HUES64 (cell line): Measurements from ENCODE around the gene SGPP1.
"Not testable (repeated sequence)": the region's sequence is repeated elsewhere in the genome, so short reads cannot be mapped to it uniquely, and the experiment has no call there.

Source experiments
- H3K27ac ChIP-seq: 2 replicates; pipeline ENCODE4 v1.7.0; 2013; ENCODE audit warnings: low read depth, low read length, inconsistent platforms
- H3K27me3 ChIP-seq: 2 replicates; pipeline ENCODE4 v1.6.1; 2013; ENCODE audit warnings: mild to moderate bottlenecking, low read length; ENCODE audit not compliant: insufficient read depth
- H3K36me3 ChIP-seq: 2 replicates; pipeline ENCODE4 v1.6.1; 2013; ENCODE audit warnings: mild to moderate bottlenecking, low read length; ENCODE audit not compliant: insufficient read depth
- H3K4me1 ChIP-seq: 2 replicates; pipeline ENCODE4 v1.6.1; 2013; ENCODE audit warnings: mild to moderate bottlenecking, low read length, moderate library complexity; ENCODE audit not compliant: insufficient read depth
- H3K4me3 ChIP-seq: 2 replicates; pipeline ENCODE4 v1.5.1; 2013; ENCODE audit warnings: mild to moderate bottlenecking, low read length, moderate library complexity
- H3K9ac ChIP-seq: 2 replicates; pipeline ENCODE4 v1.6.1; 2013; ENCODE audit warnings: mild to moderate bottlenecking, low read depth, low read length
- H3K9me3 ChIP-seq: 2 replicates; pipeline ENCODE4 v1.6.1; 2013; ENCODE audit warnings: low read depth, low read length; ENCODE audit not compliant: insufficient read depth
- WGBS: fragments of 150-250, 120-280 bp; methylation state at CpG from one replicate; pipeline ENCODE4 v1.1.7; 2013; ENCODE audit warnings: missing lambda C conversion rate; 5-methylcytosine and 5-hydroxymethylcytosine counted together

Gene SGPP1

GRCh38 chr14:63672417-63673180 lies 55.3 kb downstream of the SGPP1 start:
- 88% methylated on average over 7 of the region's 7 CpGs for WGBS
- H3K36me3 ChIP-seq = no peaks in the 10 kb centered on the region
- no peaks in the 10 kb centered on the region for H3K4me1 ChIP-seq
- no peak overlapping the region for H3K4me3 ChIP-seq
- no peaks in the 10 kb centered on the region for H3K9me3 ChIP-seq
- H3K27me3 ChIP-seq = no peaks in the 10 kb centered on the region
- H3K9ac ChIP-seq = no peak overlapping the region
- no peak overlapping the region for H3K27ac ChIP-seq

GRCh38 chr14:63671987-63672386 lies 55.9 kb downstream of the SGPP1 start:
- Histone ChIP-seq H3K9me3 (no peaks in the 10 kb centered on the region), H3K9ac (no peak overlapping the region), H3K4me1 (no peaks in the 10 kb centered on the region), H3K27ac (no peak overlapping the region), H3K4me3 (no peak overlapping the region), H3K27me3 (no peaks in the 10 kb centered on the region), H3K36me3 (no peaks in the 10 kb centered on the region)
- WGBS = 79% methylated on average over 3 of the region's 3 CpGs

GRCh38 chr14:63670692-63671091 lies 57.2 kb downstream of the SGPP1 start:
- H3K4me1 ChIP-seq = no peaks in the 10 kb centered on the region
- no peaks in the 10 kb centered on the region for H3K36me3 ChIP-seq
- H3K9me3 ChIP-seq = no peaks in the 10 kb centered on the region
- no peak overlapping the region for H3K27ac ChIP-seq
- H3K4me3 ChIP-seq = no peak overlapping the region
- H3K9ac ChIP-seq = no peak overlapping the region
- no peaks in the 10 kb centered on the region for H3K27me3 ChIP-seq

GRCh38 chr14:63666335-63666734 lies 61.5 kb downstream of the SGPP1 start:
- no peaks in the 10 kb centered on the region for H3K4me1 ChIP-seq
- H3K27me3 ChIP-seq = no peaks in the 10 kb centered on the region
- no peaks in the 10 kb centered on the region for H3K36me3 ChIP-seq
- H3K27ac ChIP-seq = no peak overlapping the region
- WGBS = 97% methylated on average over 1 of the region's 1 CpG
- H3K9ac ChIP-seq = no peak overlapping the region
- no peaks in the 10 kb centered on the region for H3K9me3 ChIP-seq
- H3K4me3 ChIP-seq = no peak overlapping the region

- no peaks in the 10 kb centered on the region for H3K27me3 ChIP-seq
- H3K27ac ChIP-seq = no peak overlapping the region
- H3K9ac ChIP-seq = no peak overlapping the region
- H3K4me3 ChIP-seq = no peak overlapping the region
- 93% methylated on average over 12 of the region's 12 CpGs for WGBS
- no peaks in the 10 kb centered on the region for H3K9me3 ChIP-seq
- H3K36me3 ChIP-seq = no peaks in the 10 kb centered on the region
- H3K4me1 ChIP-seq = no peaks in the 10 kb centered on the region
These were observed 64.2 kb downstream of the SGPP1 start for GRCh38 chr14:63663428-63664341.

GRCh38 chr14:63662776-63663175 lies 65.1 kb downstream of the SGPP1 start:
- Histone ChIP-seq H3K4me3 (no peak overlapping the region), H3K36me3 (no peaks in the 10 kb centered on the region)
- WGBS = 93% methylated on average over 8 of the region's 8 CpGs

GRCh38 chr14:63661881-63662280 lies 66.0 kb downstream of the SGPP1 start:
- 94% methylated on average over 10 of the region's 10 CpGs for WGBS
- not testable (repeated sequence) for H3K4me3 ChIP-seq, H3K27ac ChIP-seq, H3K9ac ChIP-seq, H3K36me3 ChIP-seq, H3K27me3 ChIP-seq, H3K9me3 ChIP-seq, H3K4me1 ChIP-seq

More at GRCh38 chr14:63662776-63663175, 65.1 kb downstream of the SGPP1 start:
- Histone ChIP-seq H3K9me3 (no peaks in the 10 kb centered on the region), H3K27ac (no peak overlapping the region), H3K27me3 (no peaks in the 10 kb centered on the region), H3K4me1 (no peaks in the 10 kb centered on the region), H3K9ac (no peak overlapping the region)

- Histone ChIP-seq H3K9me3 (no peaks in the 10 kb centered on the region), H3K9ac (no peak overlapping the region)
- 94% methylated on average over 4 of the region's 4 CpGs for WGBS
These were observed 68.1 kb downstream of the SGPP1 start for GRCh38 chr14:63659726-63660125.

GRCh38 chr14:63656194-63656593 lies 71.7 kb downstream of the SGPP1 start:
- no peaks in the 10 kb centered on the region for H3K9me3 ChIP-seq
- no peaks in the 10 kb centered on the region for H3K4me1 ChIP-seq
- 95% methylated on average over 3 of the region's 4 CpGs for WGBS
- no peaks in the 10 kb centered on the region for H3K36me3 ChIP-seq
- no peak overlapping the region for H3K9ac ChIP-seq
- no peaks in the 10 kb centered on the region for H3K27me3 ChIP-seq
- no peak overlapping the region for H3K4me3 ChIP-seq
- H3K27ac ChIP-seq = no peak overlapping the region

More at GRCh38 chr14:63659726-63660125, 68.1 kb downstream of the SGPP1 start:
- H3K4me3 ChIP-seq = no peak overlapping the region
- no peaks in the 10 kb centered on the region for H3K27me3 ChIP-seq
- H3K36me3 ChIP-seq = no peaks in the 10 kb centered on the region
- no peaks in the 10 kb centered on the region for H3K4me1 ChIP-seq
- no peak overlapping the region for H3K27ac ChIP-seq

GRCh38 chr14:63654936-63655335 lies 72.9 kb downstream of the SGPP1 start:
- Histone ChIP-seq H3K27ac (no peak overlapping the region), H3K9me3 (no peaks in the 10 kb centered on the region), H3K4me1 (no peaks in the 10 kb centered on the region), H3K36me3 (no peaks in the 10 kb centered on the region), H3K9ac (no peak overlapping the region), H3K27me3 (no peaks in the 10 kb centered on the region), H3K4me3 (no peak overlapping the region)
- 82% methylated on average over 1 of the region's 2 CpGs for WGBS

- H3K27me3 ChIP-seq = no peaks in the 10 kb centered on the region
- no peak overlapping the region for H3K27ac ChIP-seq
- no peaks in the 10 kb centered on the region for H3K9me3 ChIP-seq
- no peaks in the 10 kb centered on the region for H3K36me3 ChIP-seq
- no peak overlapping the region for H3K4me3 ChIP-seq
- no peak overlapping the region for H3K9ac ChIP-seq
- no peaks in the 10 kb centered on the region for H3K4me1 ChIP-seq
- WGBS = 100% methylated on average over 1 of the region's 2 CpGs
These were observed 73.5 kb downstream of the SGPP1 start for GRCh38 chr14:63654346-63654745.
